OCI-LY1 (cell line): ENCODE data around the gene RND3.

Experiments
- H2AFZ ChIP-seq: fragments of 200-600 bp; sonication (generic), shearing (Covaris generic); 2 replicates; pipeline ENCODE4 v1.6.0; 2014; ENCODE audit warnings: antibody characterized with exemption, mild to moderate bottlenecking, low read length
- H3F3A ChIP-seq: fragments of 200-600 bp; sonication (generic), shearing (Covaris generic); 2 replicates; pipeline ENCODE4 v1.6.0; 2014; ENCODE audit warnings: mild to moderate bottlenecking, antibody characterized with exemption, low read length, moderate library complexity; ENCODE audit not compliant: insufficient read depth
- H3K27ac ChIP-seq: fragments of 200-600 bp; sonication (generic); 2 replicates; pipeline ENCODE4 v1.5.1; 2014; ENCODE audit warnings: low read length, mixed run types, mild to moderate bottlenecking, low read depth; ENCODE audit not compliant: poor library complexity, severe bottlenecking
- H3K27me3 ChIP-seq: fragments of 200-600 bp; sonication (generic); 2 replicates; pipeline ENCODE4 v1.6.0; 2014; ENCODE audit warnings: antibody characterized with exemption, mild to moderate bottlenecking, low read length, moderate library complexity; ENCODE audit not compliant: insufficient read depth
- H3K36me3 ChIP-seq: fragments of 200-600 bp; sonication (generic); 2 replicates; pipeline ENCODE4 v1.6.1; 2014; ENCODE audit warnings: mild to moderate bottlenecking, antibody characterized with exemption, low read length, moderate library complexity, mixed read lengths; ENCODE audit not compliant: insufficient read depth
- H3K4me1 ChIP-seq: fragments of 200-600 bp; sonication (generic); 2 replicates; pipeline ENCODE4 v1.5.1; 2014; ENCODE audit warnings: mild to moderate bottlenecking, low read length, moderate library complexity; ENCODE audit not compliant: insufficient read depth, severe bottlenecking
- H3K4me2 ChIP-seq: fragments of 200-600 bp; sonication (generic), shearing (Covaris generic); 2 replicates; pipeline ENCODE4 v1.6.1; 2014; ENCODE audit warnings: low read length
- H3K4me3 ChIP-seq: fragments of 200-600 bp; sonication (generic); 2 replicates; pipeline ENCODE4 v1.5.1; 2014; ENCODE audit warnings: low read length, low read depth, mild to moderate bottlenecking, mixed read lengths; ENCODE audit not compliant: poor library complexity, severe bottlenecking
- H3K79me2 ChIP-seq: fragments of 200-600 bp; shearing (Covaris generic); 2 replicates; pipeline ENCODE4 v1.6.1; 2016; ENCODE audit warnings: mixed run types, low read length, mixed read lengths; ENCODE audit not compliant: insufficient read depth
- H3K9ac ChIP-seq: fragments of 200-600 bp; sonication (generic), shearing (Covaris generic); 2 replicates; pipeline ENCODE4 v1.6.1; 2014; ENCODE audit warnings: mild to moderate bottlenecking, low read length, mixed read lengths
- H3K9me2 ChIP-seq: fragments of 200-600 bp; sonication (generic), shearing (Covaris generic); 2 replicates; pipeline ENCODE4 v1.6.1; 2014; ENCODE audit warnings: low read depth, mild to moderate bottlenecking, low read length, mixed read lengths
- H3K9me3 ChIP-seq: fragments of 200-600 bp; shearing (Covaris generic); 2 replicates; pipeline ENCODE4 v1.6.1; 2014; ENCODE audit warnings: low read length, mixed read lengths
- H4K20me1 ChIP-seq: fragments of 200-600 bp; sonication (generic), shearing (Covaris generic); 2 replicates; pipeline ENCODE4 v1.6.0; 2016; ENCODE audit warnings: mild to moderate bottlenecking, low read length; ENCODE audit not compliant: insufficient read depth
- CTCF ChIP-seq: fragments of 200-600 bp; sonication (generic), shearing (Covaris generic); IDR thresholded peaks from 2 replicates; pipeline ENCODE4 v1.5.1; 2017; ENCODE audit warnings: mild to moderate bottlenecking, antibody characterized with exemption, low read length, moderate library complexity, mixed read lengths
- EZH2 ChIP-seq: fragments of 200-600 bp; sonication (generic), shearing (Covaris generic); IDR thresholded peaks from 2 replicates; pipeline ENCODE4 v1.8.0; 2017; ENCODE audit warnings: borderline replicate concordance, mixed run types, mild to moderate bottlenecking, antibody characterized with exemption, low read length, moderate library complexity, mixed read lengths

RND3 gene

DNA sequence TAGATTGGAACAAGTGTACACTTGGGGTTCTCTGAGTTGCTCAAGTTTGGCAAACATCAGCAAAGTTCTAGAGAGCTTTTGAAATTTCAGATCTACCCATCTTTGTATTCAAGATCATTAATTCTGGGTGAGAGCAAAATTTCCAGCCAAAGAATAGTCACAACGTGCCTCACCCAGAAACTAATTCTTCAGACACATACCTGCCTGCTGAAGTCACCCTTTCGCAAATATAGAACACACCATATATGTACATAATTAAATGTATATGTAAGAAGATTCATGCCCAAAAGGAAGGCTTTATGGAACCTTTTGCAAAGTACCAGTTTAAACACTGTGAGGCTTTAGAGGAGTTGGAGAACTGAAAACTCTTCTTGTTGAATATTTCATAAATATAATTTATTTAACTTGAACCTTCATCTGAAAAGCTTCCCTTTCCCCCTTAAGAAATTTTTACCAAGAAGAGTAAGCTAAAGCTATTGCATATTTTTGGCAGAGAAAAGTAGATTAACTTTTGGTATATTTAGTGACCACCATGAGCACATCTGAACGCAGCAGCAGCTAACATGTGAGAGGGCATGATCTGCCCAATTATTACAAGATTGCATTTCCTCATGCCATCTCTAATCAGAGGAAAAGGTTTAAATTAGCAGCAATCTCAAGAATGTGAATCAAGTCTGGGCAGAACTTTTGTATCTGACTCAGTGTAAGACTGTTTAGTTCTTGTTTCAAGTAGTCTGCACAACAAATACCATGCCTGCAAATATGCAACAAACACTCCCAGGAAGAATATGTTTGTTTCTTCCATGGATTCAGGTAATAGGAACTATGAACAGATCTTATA lies 8.2 kb downstream of the RND3 start:
- Histone ChIP-seq H3F3A (no peaks in the 10 kb centered on the region), H3K9ac (no peak overlapping the region), H3K9me2 (no peaks in the 10 kb centered on the region), H3K4me3 (no peak overlapping the region), H3K4me2 (no peak overlapping the region), H3K27ac (no peak overlapping the region), H4K20me1 (no peaks in the 10 kb centered on the region), H3K79me2 (no peaks in the 10 kb centered on the region), H3K27me3 (no peaks in the 10 kb centered on the region), H2AFZ (no peak overlapping the region), H3K4me1 (no peaks in the 10 kb centered on the region), H3K9me3 (no peaks in the 10 kb centered on the region), H3K36me3 (no peaks in the 10 kb centered on the region)
- no peak for TF ChIP-seq CTCF
- TF ChIP-seq EZH2 = no peak

- H3K4me1 ChIP-seq = no peaks in the 10 kb centered on the region
- H3K9ac ChIP-seq = no peak overlapping the region
- no peaks in the 10 kb centered on the region for H3K36me3 ChIP-seq
- no peaks in the 10 kb centered on the region for H3K9me3 ChIP-seq
- H2AFZ ChIP-seq = no peak overlapping the region
- H3K27ac ChIP-seq = no peak overlapping the region
- H3K4me3 ChIP-seq = no peak overlapping the region
- no peak overlapping the region for H3K4me2 ChIP-seq
- H3K79me2 ChIP-seq = no peaks in the 10 kb centered on the region
- TF ChIP-seq EZH2 = no peak
- TF ChIP-seq CTCF = no peak
- no peaks in the 10 kb centered on the region for H3K27me3 ChIP-seq
- no peaks in the 10 kb centered on the region for H4K20me1 ChIP-seq
- H3F3A ChIP-seq = no peaks in the 10 kb centered on the region
- H3K9me2 ChIP-seq = no peaks in the 10 kb centered on the region
These were observed 9.1 kb downstream of the RND3 start for GRCh38 chr2:150478200-150478974.

DNA sequence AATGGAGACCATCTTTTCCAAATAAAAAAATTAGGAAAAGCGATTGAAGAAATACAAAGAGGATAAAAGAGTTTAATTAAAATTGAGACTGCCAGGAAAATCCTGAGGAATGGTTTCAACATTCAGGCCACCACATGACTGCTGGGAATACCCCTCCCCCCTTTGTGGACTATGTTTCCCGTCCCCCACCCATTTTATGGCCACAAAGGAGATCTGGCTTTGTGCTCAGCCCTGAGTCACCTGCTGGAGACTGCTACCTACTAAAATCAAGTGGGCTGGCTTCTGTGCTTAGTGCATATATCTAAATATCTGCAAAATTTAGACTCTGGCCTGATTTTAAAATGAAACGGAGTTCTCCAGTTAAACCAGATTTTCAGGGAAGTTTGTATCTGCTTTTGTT lies 10.1 kb downstream of the RND3 start:
- H2AFZ ChIP-seq = no peak overlapping the region
- H3K27me3 ChIP-seq = no peaks in the 10 kb centered on the region
- no peak overlapping the region for H3K4me2 ChIP-seq
- no peaks in the 10 kb centered on the region for H3K9me2 ChIP-seq
- H3K4me3 ChIP-seq = no peak overlapping the region
- no peaks in the 10 kb centered on the region for H3K4me1 ChIP-seq
- TF ChIP-seq CTCF (no peak), EZH2 (no peak)
- no peaks in the 10 kb centered on the region for H3K9me3 ChIP-seq
- H3F3A ChIP-seq = no peaks in the 10 kb centered on the region
- H3K27ac ChIP-seq = no peak overlapping the region
- H3K36me3 ChIP-seq = no peaks in the 10 kb centered on the region
- H4K20me1 ChIP-seq = no peaks in the 10 kb centered on the region
- no peak overlapping the region for H3K9ac ChIP-seq
- no peaks in the 10 kb centered on the region for H3K79me2 ChIP-seq
